HEK293 (cell line): ENCODE results near the gene MSRB1.
A peak's percentile ranks its signal among the peaks of the same experiment; 100 is the strongest.

Experiments
- CTCF ChIA-PET: fragments of 350-600 bp; formaldehyde crosslinking; extraction: SDS; loops from one replicate; lab custom pipeline; 2021; ENCODE audit warnings: antibody characterized with exemption; lab: Yijun Ruan, JAX
- POLR2A ChIA-PET: fragments of 300-600 bp; formaldehyde crosslinking; extraction: SDS; loops from one replicate; lab custom pipeline; 2020; ENCODE audit warnings: antibody characterized with exemption, inconsistent platforms; lab: Yijun Ruan, JAX
- H3K27ac ChIP-seq: fragments of 200-500 bp; sonication (Bioruptor generic); 2 replicates; pipeline ENCODE4 v1.5.1; 2014; ENCODE audit warnings: low read depth, low read length, control low read depth, inconsistent platforms; ENCODE audit errors: extremely low read depth
- H3K36me3 ChIP-seq, 2 experiments: fragments of 200-500 bp in 1 of 2; sonication (Bioruptor generic) in 1 of 2; 1 replicate in 1 of 2; 2 replicates in 1 of 2; pipeline ENCODE4 v1.5.1; 2014 to 2017; ENCODE audit warnings: inconsistent platforms in 2 of 2, low read length in 2 of 2; ENCODE audit not compliant: control insufficient read depth in 2 of 2, insufficient read depth in 1 of 2
- H3K4me1 ChIP-seq: fragments of 200-500 bp; sonication (Bioruptor generic); 2 replicates; pipeline ENCODE4 v1.5.1; 2014; ENCODE audit warnings: mild to moderate bottlenecking, low read length, inconsistent platforms; ENCODE audit not compliant: control insufficient read depth, insufficient read depth
- H3K4me3 ChIP-seq: 2 replicates; pipeline ENCODE4 v1.5.1; 2011; ENCODE audit warnings: low read depth, mild to moderate bottlenecking, control low read depth, low read length, moderate library complexity
- H3K9me3 ChIP-seq: fragments of 200-500 bp; sonication (Bioruptor generic); 2 replicates; pipeline ENCODE4 v1.5.1; 2014; ENCODE audit warnings: low read depth, low read length, inconsistent platforms; ENCODE audit not compliant: control insufficient read depth, insufficient read depth
- AEBP2 ChIP-seq: fragments of 450-650 bp; formaldehyde crosslinking; IDR thresholded peaks from 2 replicates; pipeline ENCODE4 v1.5.1; 2016; ENCODE audit warnings: missing biosample characterization, missing genetic modification characterization, borderline replicate concordance
- GFI1B ChIP-seq: fragments of 450-650 bp; formaldehyde crosslinking; IDR thresholded peaks from 2 replicates; pipeline ENCODE4 v1.5.1; 2016; ENCODE audit warnings: missing biosample characterization, missing genetic modification characterization
- HIC1 ChIP-seq: fragments of 450-650 bp; formaldehyde crosslinking; IDR thresholded peaks from 2 replicates; pipeline ENCODE4 v1.5.1; 2016; ENCODE audit warnings: missing biosample characterization, missing genetic modification characterization
- MZF1 ChIP-seq: fragments of 450-650 bp; formaldehyde crosslinking; IDR thresholded peaks from 2 replicates; pipeline ENCODE4 v1.5.1; 2017; ENCODE audit warnings: missing biosample characterization, missing genetic modification characterization, borderline replicate concordance
- SETDB1 ChIP-seq: IDR thresholded peaks from one replicate; pipeline ENCODE4 v1.6.1; 2017; ENCODE audit warnings: mild to moderate bottlenecking, low read length, moderate library complexity, mixed read lengths; ENCODE audit not compliant: insufficient read length
- ZBTB10 ChIP-seq: fragments of 450-650 bp; formaldehyde crosslinking; IDR thresholded peaks from 2 replicates; pipeline ENCODE4 v1.5.1; 2016; ENCODE audit warnings: missing biosample characterization, missing genetic modification characterization
- ZBTB17 ChIP-seq: fragments of 450-650 bp; formaldehyde crosslinking; IDR thresholded peaks from 2 replicates; pipeline ENCODE4 v1.5.1; 2016; ENCODE audit warnings: missing biosample characterization, missing genetic modification characterization
- ZNF10 ChIP-seq: fragments of 450-650 bp; formaldehyde crosslinking; IDR thresholded peaks from 2 replicates; pipeline ENCODE4 v1.5.1; 2017; ENCODE audit warnings: missing biosample characterization, missing genetic modification characterization
- ZNF157 ChIP-seq: fragments of 450-650 bp; formaldehyde crosslinking; IDR thresholded peaks from 2 replicates; pipeline ENCODE4 v1.5.1; 2016; ENCODE audit warnings: missing biosample characterization, missing genetic modification characterization
- ZNF2 ChIP-seq: fragments of 450-650 bp; formaldehyde crosslinking; IDR thresholded peaks from 2 replicates; pipeline ENCODE4 v1.5.1; 2016; ENCODE audit warnings: missing biosample characterization, missing genetic modification characterization
- ZNF239 ChIP-seq: fragments of 450-650 bp; formaldehyde crosslinking; IDR thresholded peaks from 2 replicates; pipeline ENCODE4 v1.5.1; 2016; ENCODE audit warnings: missing biosample characterization, missing genetic modification characterization
- ZNF26 ChIP-seq: fragments of 450-650 bp; formaldehyde crosslinking; IDR thresholded peaks from 2 replicates; pipeline ENCODE4 v1.5.1; 2016; ENCODE audit warnings: missing biosample characterization, missing genetic modification characterization
- ZNF37A ChIP-seq: fragments of 450-650 bp; IDR thresholded peaks from 2 replicates; pipeline ENCODE4 v1.5.1; 2018; ENCODE audit warnings: missing biosample characterization, missing genetic modification characterization
- ZNF398 ChIP-seq: fragments of 450-650 bp; formaldehyde crosslinking; IDR thresholded peaks from 2 replicates; pipeline ENCODE4 v1.5.1; 2017; ENCODE audit warnings: missing biosample characterization, missing genetic modification characterization
- ZNF404 ChIP-seq: fragments of 450-650 bp; formaldehyde crosslinking; IDR thresholded peaks from 2 replicates; pipeline ENCODE4 v1.5.1; 2017; ENCODE audit warnings: missing biosample characterization, missing genetic modification characterization
- ZNF549 ChIP-seq: fragments of 450-650 bp; IDR thresholded peaks from 2 replicates; pipeline ENCODE4 v1.5.1; 2018; ENCODE audit warnings: missing biosample characterization, missing genetic modification characterization, mild to moderate bottlenecking, inconsistent platforms, moderate library complexity
- ZNF555 ChIP-seq: fragments of 450-650 bp; formaldehyde crosslinking; conservative IDR thresholded peaks from 2 replicates; pipeline ENCODE4 v1.5.1; 2017; ENCODE audit warnings: missing biosample characterization, mild to moderate bottlenecking, missing genetic modification characterization, inconsistent platforms
- ZNF600 ChIP-seq: fragments of 450-650 bp; formaldehyde crosslinking; IDR thresholded peaks from 2 replicates; pipeline ENCODE4 v1.5.1; 2016; ENCODE audit warnings: missing biosample characterization, missing genetic modification characterization
- ZNF624 ChIP-seq: fragments of 450-650 bp; formaldehyde crosslinking; IDR thresholded peaks from 2 replicates; pipeline ENCODE4 v1.5.1; 2017; ENCODE audit warnings: missing biosample characterization, missing genetic modification characterization
- ZNF639 ChIP-seq: fragments of 450-650 bp; formaldehyde crosslinking; IDR thresholded peaks from 2 replicates; pipeline ENCODE4 v1.5.1; 2016; ENCODE audit warnings: missing biosample characterization, missing genetic modification characterization
- ZNF654 ChIP-seq: fragments of 450-650 bp; formaldehyde crosslinking; IDR thresholded peaks from 2 replicates; pipeline ENCODE4 v1.5.1; 2016; ENCODE audit warnings: low read depth, missing biosample characterization, missing genetic modification characterization
- ZNF792 ChIP-seq: fragments of 450-650 bp; formaldehyde crosslinking; IDR thresholded peaks from 2 replicates; pipeline ENCODE4 v1.5.1; 2016; ENCODE audit warnings: missing biosample characterization, missing genetic modification characterization
- ZXDB ChIP-seq: fragments of 450-650 bp; formaldehyde crosslinking; IDR thresholded peaks from 2 replicates; pipeline ENCODE4 v1.5.1; 2016; ENCODE audit warnings: missing biosample characterization, missing genetic modification characterization

MSRB1 gene

GRCh38 chr16:1962161-1963153 is 19.5 kb upstream of the MSRB1 start (continued):
- TF ChIP-seq ZBTB10 (0 out of 2 replicates have a peak, but pooled peaks have one; percentile 13), ZBTB17 (tag by site-specific recombination) (peak; percentile 66), ZNF10 (peak; percentile 90), ZNF600 (tag by site-specific recombination) (peak; percentile 80), ZNF2 (peak; percentile 20; the same call in 1 of the 2 replicates), ZNF239 (tag by site-specific recombination) (peak; percentile 18; the same call in 1 of the 2 replicates)
- TF ChIP-seq, all 188 proteins: peak for 24; not testable (repeated sequence) for 164

GRCh38 chr16:1961651-1962067 is 18.7 kb upstream of the MSRB1 start:
- ChIA-PET CTCF (interaction anchor here (1.7 to 2.1 kb wide), 2 partner anchors 10 to 42 kb away, joined by 4 to 6 read pairs; partner anchors contain the start of gene TBL3), POLR2A (interaction anchor here (0.6 to 2.4 kb wide), 9 partner anchors 10 to 396 kb away, joined by 3 to 17 read pairs (median 4); partner anchors contain the start of genes GFER, NOXO1, TBL3 and TRAF7)
- peak overlapping the region; percentile 100; the same call in 1 of the 2 replicates for H3K27ac ChIP-seq
- H3K9me3 ChIP-seq, result no peaks in the 10 kb centered on the region
- H3K4me1 ChIP-seq, result no peaks in the 10 kb centered on the region; the same call in 1 of the 2 replicates
- H3K36me3 ChIP-seq, result peaks cover 0 to 37% of the 10 kb centered on the region in 2 experiments; a peak in 1 of 3 replicates
- no peak overlapping the region for H3K4me3 ChIP-seq
- no peak for TF ChIP-seq ZNF555 (tag by site-specific recombination)
- TF ChIP-seq ZNF639, result no peak
- no peak for TF ChIP-seq SETDB1
- no peak for TF ChIP-seq GFI1B (tag by site-specific recombination)
- peak; percentile 76 for TF ChIP-seq ZXDB
- no peak for TF ChIP-seq ZNF26 (tag by site-specific recombination)
- peak; percentile 21 for TF ChIP-seq HIC1 (tag by site-specific recombination)
- peak; percentile 28; the same call in 1 of the 2 replicates for TF ChIP-seq MZF1
- TF ChIP-seq ZNF404 (tag by site-specific recombination), result no peak
- TF ChIP-seq ZNF549 (tag by site-specific recombination), result no peak
- no peak for TF ChIP-seq AEBP2
- no peak for TF ChIP-seq ZNF654 (tag by site-specific recombination)
- no peak for TF ChIP-seq ZNF157 (tag by site-specific recombination)
- TF ChIP-seq ZNF2, result 0 out of 2 replicates have a peak, but pooled peaks have one; percentile 10
- peak; percentile 56 for TF ChIP-seq ZNF398 (tag by site-specific recombination)
- TF ChIP-seq ZNF37A, result no peak
- TF ChIP-seq ZNF792 (tag by site-specific recombination), result no peak
- no peak for TF ChIP-seq ZNF624 (tag by site-specific recombination)
